ENCODE data around the gene EEF2KMT. TPM values are rescaled to one million over a fixed set of nuclear protein-coding genes. Genes with fewer than 3 reads are reported as not detected.

The EEF2KMT gene
- total RNA-seq, 4 donors from 2014 or later: 8.7 to 14.9 (median 10.9) TPM

DNA sequence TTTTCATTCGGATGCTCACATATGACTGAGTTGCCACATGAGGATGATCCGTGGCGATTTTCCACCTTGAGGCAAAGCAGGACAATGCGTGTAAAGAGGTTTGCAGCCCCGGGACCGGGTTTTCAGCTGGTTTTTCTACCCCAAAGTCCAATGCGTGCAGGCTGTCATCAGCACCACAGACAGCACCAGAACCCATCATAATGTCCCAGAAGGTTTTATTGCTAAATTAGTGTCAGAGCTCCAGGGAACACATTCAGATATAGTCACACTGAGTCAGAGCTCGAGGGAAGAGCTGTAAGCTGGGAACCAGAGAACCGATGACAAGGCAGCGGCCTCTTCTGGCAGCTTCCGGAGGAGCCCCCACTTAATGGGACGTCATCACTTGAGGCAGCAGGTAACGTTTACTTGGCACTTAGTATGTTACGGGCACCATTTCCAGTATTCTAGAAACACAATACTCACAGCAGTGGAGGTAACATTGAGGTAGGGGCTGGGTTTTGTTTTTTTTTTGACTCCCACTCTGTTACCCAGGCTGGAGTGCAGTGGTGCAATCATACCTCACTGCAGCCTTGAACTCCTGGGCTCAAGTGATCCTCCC lies 54.9 kb downstream of the EEF2KMT start:
- WGBS, 2 donors: 69 to 70% methylated on average over 13 to 14 of the region's 14 CpGs
- TF ChIP-seq, protein P1, sequence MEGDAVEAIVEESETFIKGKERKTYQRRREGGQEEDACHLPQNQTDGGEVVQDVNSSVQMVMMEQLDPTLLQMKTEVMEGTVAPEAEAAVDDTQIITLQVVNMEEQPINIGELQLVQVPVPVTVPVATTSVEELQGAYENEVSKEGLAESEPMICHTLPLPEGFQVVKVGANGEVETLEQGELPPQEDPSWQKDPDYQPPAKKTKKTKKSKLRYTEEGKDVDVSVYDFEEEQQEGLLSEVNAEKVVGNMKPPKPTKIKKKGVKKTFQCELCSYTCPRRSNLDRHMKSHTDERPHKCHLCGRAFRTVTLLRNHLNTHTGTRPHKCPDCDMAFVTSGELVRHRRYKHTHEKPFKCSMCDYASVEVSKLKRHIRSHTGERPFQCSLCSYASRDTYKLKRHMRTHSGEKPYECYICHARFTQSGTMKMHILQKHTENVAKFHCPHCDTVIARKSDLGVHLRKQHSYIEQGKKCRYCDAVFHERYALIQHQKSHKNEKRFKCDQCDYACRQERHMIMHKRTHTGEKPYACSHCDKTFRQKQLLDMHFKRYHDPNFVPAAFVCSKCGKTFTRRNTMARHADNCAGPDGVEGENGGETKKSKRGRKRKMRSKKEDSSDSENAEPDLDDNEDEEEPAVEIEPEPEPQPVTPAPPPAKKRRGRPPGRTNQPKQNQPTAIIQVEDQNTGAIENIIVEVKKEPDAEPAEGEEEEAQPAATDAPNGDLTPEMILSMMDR (IDR thresholded peaks at IDR 0.05): no peak
- TF ChIP-seq POLR2A (IDR thresholded peaks at IDR 0.05): no peak

DNA sequence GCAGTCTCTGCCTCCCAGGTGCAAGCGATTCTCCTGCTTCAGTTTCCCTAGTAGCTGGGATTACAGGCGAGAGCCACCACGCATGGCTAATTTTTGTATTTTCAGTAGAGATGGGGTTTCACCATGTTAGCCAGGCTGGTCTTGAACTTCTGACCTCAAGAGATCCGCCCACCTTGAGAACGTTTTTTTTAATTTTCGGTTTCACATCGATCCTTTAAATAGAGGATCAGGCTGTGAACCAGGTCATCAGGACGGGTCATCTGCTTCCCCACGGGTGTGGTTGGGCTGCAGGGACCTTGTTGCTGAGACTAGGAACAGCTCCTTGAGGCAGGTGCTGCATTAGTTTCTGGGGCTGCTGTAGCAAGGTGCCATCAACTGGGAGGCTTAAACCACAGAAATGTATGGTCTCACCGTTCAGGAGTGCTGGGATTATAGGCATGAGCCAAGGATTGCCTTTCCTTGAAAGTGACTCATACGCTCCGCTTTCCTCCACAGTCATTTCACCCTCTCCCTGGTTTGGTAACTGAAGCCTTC lies 55.9 kb downstream of the EEF2KMT start:
- DNase-seq: peak; percentile 26 to 38
- no peak for TF ChIP-seq POLR2A (IDR thresholded peaks at IDR 0.05)
- TF ChIP-seq, protein P1 (IDR thresholded peaks at IDR 0.05): no peak
- Histone ChIP-seq H3K27ac (no peak overlapping the region), H3K4me1 (peaks cover 0 to 3% of the 10 kb centered on the region in 2 donors), H3K4me3 (replicated peaks in 1 of 3) (no peak overlapping the region), H3K36me3 (peaks cover 0 to 4% of the 10 kb centered on the region in 2 donors), H3K27me3 (no peaks in the 10 kb centered on the region), H3K9me3 (no peaks in the 10 kb centered on the region)
- WGBS, 2 donors: 40 to 43% methylated on average over 12 of the region's 12 CpGs
- intact Hi-C loops (cut with DNase I): no loop called here

More for the DNA sequence above, 54.9 kb downstream of the EEF2KMT start:
- Histone ChIP-seq H3K9me3 (no peaks in the 10 kb centered on the region), H3K4me3 (replicated peaks in 1 of 3) (no peak overlapping the region), H3K27ac (no peak overlapping the region), H3K4me1 (peaks cover 0 to 3% of the 10 kb centered on the region in 2 donors), H3K36me3 (peaks cover 0 to 4% of the 10 kb centered on the region in 2 donors), H3K27me3 (no peaks in the 10 kb centered on the region)
- intact Hi-C loops (cut with DNase I): no loop called here
- no peak for DNase-seq

DNA sequence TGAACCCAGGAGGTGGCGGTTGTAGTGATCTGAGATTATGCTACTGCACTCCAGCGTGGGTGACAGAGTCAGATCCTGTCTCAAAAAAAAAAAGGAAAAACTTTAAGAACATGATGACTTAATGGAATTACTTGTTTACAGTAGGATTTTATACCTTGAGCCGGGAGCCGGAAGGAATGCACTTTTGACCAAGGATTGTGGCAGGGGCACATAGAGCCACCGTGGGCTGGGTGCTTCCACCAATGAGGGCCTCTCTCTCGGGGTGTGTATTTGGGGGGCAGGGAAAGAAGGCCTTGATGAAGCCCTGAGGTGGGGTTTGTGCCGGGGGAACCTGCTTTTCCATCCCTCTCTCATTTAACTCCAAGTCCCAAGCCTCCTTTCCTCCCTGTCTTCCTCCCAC lies 57.1 kb downstream of the EEF2KMT start:
- intact Hi-C loops (cut with DNase I): no loop called here

DNA sequence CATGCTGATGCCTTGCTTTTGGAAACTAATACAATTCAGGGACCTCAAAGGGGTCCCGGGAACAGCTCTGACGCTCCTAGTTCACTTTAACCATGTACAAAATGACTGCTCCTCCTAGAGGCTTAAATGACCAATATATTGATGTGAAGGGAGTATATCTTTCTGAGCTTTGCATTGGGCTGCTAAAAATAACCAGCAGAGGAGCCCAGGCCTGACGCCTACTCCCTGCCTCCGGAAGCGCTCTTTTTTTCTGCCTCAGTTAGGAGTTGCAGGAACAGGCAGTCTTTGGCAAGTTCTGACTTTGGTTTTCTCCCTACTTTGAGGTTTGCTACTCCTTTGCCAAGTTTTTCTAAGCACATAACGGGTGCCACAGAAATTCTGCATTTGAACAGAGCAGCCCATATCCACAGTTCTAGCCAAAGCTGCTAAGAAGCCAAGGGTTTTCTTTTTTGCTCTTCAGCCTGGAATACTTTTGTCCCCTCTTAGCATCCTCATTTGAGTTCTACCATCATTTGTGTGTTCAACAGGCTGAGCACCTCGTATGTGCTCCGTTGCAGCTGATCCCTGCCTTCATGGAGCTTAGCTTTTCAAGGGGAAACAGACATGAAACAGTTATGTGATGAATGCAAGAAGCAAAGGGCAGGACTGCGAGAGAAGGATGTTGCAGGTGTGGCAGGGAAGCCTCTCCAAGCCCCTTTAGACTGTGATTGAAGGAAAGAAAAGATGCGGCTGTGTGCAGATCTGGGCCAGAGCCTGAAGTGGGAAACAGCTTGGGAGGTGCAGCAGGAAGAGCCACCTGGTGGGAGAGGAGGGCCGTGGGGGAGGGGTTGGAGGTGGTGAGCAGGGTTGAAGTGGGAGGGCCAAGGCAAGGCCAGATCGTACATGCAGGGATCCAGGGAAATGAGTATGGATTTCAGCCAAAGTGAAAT lies 61.1 kb downstream of the EEF2KMT start:
- no peaks in the 10 kb centered on the region for H3K9me3 ChIP-seq
- H3K36me3 ChIP-seq: no peaks in the 10 kb centered on the region
- intact Hi-C loops (cut with DNase I): no loop called here
- no peak for DNase-seq
- H3K4me3 ChIP-seq (replicated peaks in 1 of 3): no peak overlapping the region
- WGBS, 2 donors: 52 to 54% methylated on average over 12 of the region's 12 CpGs
- no peaks in the 10 kb centered on the region for H3K27me3 ChIP-seq
- H3K4me1 ChIP-seq: peaks cover 14 to 18% of the 10 kb centered on the region in 2 donors
- no peak overlapping the region for H3K27ac ChIP-seq
- TF ChIP-seq, protein P1 (IDR thresholded peaks at IDR 0.05): no peak
- no peak for TF ChIP-seq POLR2A (IDR thresholded peaks at IDR 0.05)

More for the DNA sequence above, 57.1 kb downstream of the EEF2KMT start:
- H3K36me3 ChIP-seq: peaks cover 0 to 4% of the 10 kb centered on the region in 2 donors
- no peak for DNase-seq
- no peaks in the 10 kb centered on the region for H3K9me3 ChIP-seq
- no peaks in the 10 kb centered on the region for H3K27me3 ChIP-seq
- H3K27ac ChIP-seq: no peak overlapping the region
- 54 to 57% methylated on average over 7 of the region's 7 CpGs for WGBS, 2 donors
- no peak for TF ChIP-seq POLR2A (IDR thresholded peaks at IDR 0.05)
- TF ChIP-seq, protein P1 (IDR thresholded peaks at IDR 0.05): no peak
- H3K4me3 ChIP-seq (replicated peaks in 1 of 3): no peak overlapping the region
- H3K4me1 ChIP-seq: peaks cover 0 to 3% of the 10 kb centered on the region in 2 donors
